GM18519 (cell line): ENCODE results near the gene BTBD8.

Experiments
- ATAC-seq: cut with Tn5 transposase; IDR thresholded peaks from one replicate; pipeline ENCODE4 v1.9.1; 2021; ENCODE audit warnings: mild to moderate bottlenecking, moderate library complexity; ENCODE audit not compliant: unreplicated experiment, low FRiP score

Gene BTBD8

GRCh38 chr1:92188436-92189255 lies 108.5 kb downstream of the BTBD8 start:
- ATAC-seq, result no peak

GRCh38 chr1:92191726-92192125 lies 111.6 kb downstream of the BTBD8 start:
- no peak for ATAC-seq

GRCh38 chr1:92192246-92192645 lies 112.1 kb downstream of the BTBD8 start:
- ATAC-seq, result no peak

GRCh38 chr1:92194511-92194910 lies 114.4 kb downstream of the BTBD8 start:
- no peak for ATAC-seq

- no peak for ATAC-seq
These were observed 121.8 kb downstream of the BTBD8 start for GRCh38 chr1:92201973-92202372.

GRCh38 chr1:92203105-92203504 lies 123.0 kb downstream of the BTBD8 start:
- ATAC-seq, result no peak

- no peak for ATAC-seq
These were observed 130.6 kb downstream of the BTBD8 start for GRCh38 chr1:92210701-92211100.

- no peak for ATAC-seq
These were observed 131.0 kb downstream of the BTBD8 start for GRCh38 chr1:92211166-92211565.

GRCh38 chr1:92217721-92218120 lies 137.6 kb downstream of the BTBD8 start, which contains the start of gene C1orf146:
C1orf146 (plus strand) TSS chr1:92217915; CDS start chr1:92231421, 13,506 bp downstream.
- no peak for ATAC-seq

GRCh38 chr1:92218559-92218958 lies 138.4 kb downstream of the BTBD8 start:
- no peak for ATAC-seq

- ATAC-seq, result no peak
These were observed 138.9 kb downstream of the BTBD8 start for GRCh38 chr1:92219028-92219427.

GRCh38 chr1:92228401-92228800 lies 148.3 kb downstream of the BTBD8 start:
- ATAC-seq, result no peak

- no peak for ATAC-seq
These were observed 150.6 kb downstream of the BTBD8 start for GRCh38 chr1:92230736-92231135.
